Endothelial cell of umbilical vein (primary cell): Measurements from ENCODE around the gene USP48. TPM values are rescaled to one million over a fixed set of nuclear protein-coding genes. Genes with fewer than 3 reads are reported as not detected.

ENCODE experiments used
- BruUV-seq: library from RNA; stranded (reverse); fragments of 400-500 nt; replicated peaks from 2 replicates; lab custom pipeline; 2021; lab: Mats Ljungman, UMichigan
- CTCF ChIA-PET: fragments of 300-600, 350-600 bp; sonication (Branson Sonifier 250); formaldehyde crosslinking; loops from one replicate; lab custom pipeline; 2021; ENCODE audit warnings: antibody characterized with exemption, inconsistent platforms; lab: Charles Lee
- POLR2A ChIA-PET: fragments of 300-600, 350-600 bp; sonication (Branson Sonifier 250); formaldehyde crosslinking; loops from one replicate; lab custom pipeline; 2021; ENCODE audit warnings: antibody characterized with exemption, inconsistent platforms; lab: Charles Lee
- DNase-seq: peaks from one replicate; pipeline ENCODE4 v3.0.0-alpha.2; 2011; ENCODE audit warnings: low read depth, low spot score
- FAIRE-seq: peaks from 2 replicates; lab custom pipeline; 2011; peaks lifted over from hg19 to GRCh38; lab: Jason Lieb, UNC
- H2AFZ ChIP-seq: 2 replicates; pipeline ENCODE4 v1.6.0; 2012; ENCODE audit warnings: low read depth, low read length, control low read depth, inconsistent platforms
- H3K27ac ChIP-seq: 2 replicates; pipeline ENCODE4 v1.5.1; 2011; ENCODE audit warnings: low read depth, mild to moderate bottlenecking, control low read depth, low read length, moderate library complexity; ENCODE audit not compliant: insufficient read depth
- H3K27me3 ChIP-seq, 2 experiments: 2 replicates each; pipeline versions ENCODE4 v1.6.0 to v1.6.1; 2011; ENCODE audit warnings: low read length in 2 of 2, mixed read lengths in 1 of 2; ENCODE audit not compliant: control insufficient read depth in 2 of 2, insufficient read depth in 2 of 2
- H3K36me3 ChIP-seq, 2 experiments: 2 replicates in 1 of 2; 3 replicates in 1 of 2; pipeline ENCODE4 v1.5.1; 2011; ENCODE audit warnings: low read length in 2 of 2, mild to moderate bottlenecking in 1 of 2, moderate library complexity in 1 of 2; ENCODE audit not compliant: control insufficient read depth in 2 of 2, insufficient read depth in 2 of 2; ENCODE audit errors: extremely low read depth in 1 of 2
- H3K4me1 ChIP-seq: 3 replicates; pipeline ENCODE4 v1.5.1; 2011; ENCODE audit warnings: mild to moderate bottlenecking, low read length; ENCODE audit not compliant: control insufficient read depth, insufficient read depth; ENCODE audit errors: extremely low read depth
- H3K4me2 ChIP-seq: 2 replicates; pipeline ENCODE4 v1.6.1; 2011; ENCODE audit warnings: low read length, control low read depth, mixed read lengths; ENCODE audit not compliant: insufficient read depth
- H3K4me3 ChIP-seq, 3 experiments: fragments of 200-600 bp in 1 of 3; sonication (generic), shearing (Covaris generic) in 1 of 3; replicated peaks in 1 of 3; 2 replicates each; pipeline ENCODE4 v1.5.1; 2011 to 2016; ENCODE audit warnings: control low read depth in 3 of 3, low read length in 3 of 3, mild to moderate bottlenecking in 2 of 3, inconsistent platforms in 1 of 3, low read depth in 1 of 3, moderate library complexity in 1 of 3; ENCODE audit not compliant: insufficient read depth in 1 of 3
- H3K79me2 ChIP-seq: 2 replicates; pipeline ENCODE4 v1.6.0; 2012; ENCODE audit warnings: low read length, inconsistent platforms; ENCODE audit not compliant: control insufficient read depth, insufficient read depth
- H3K9ac ChIP-seq: replicated peaks from 2 replicates; pipeline ENCODE3; 2011; ENCODE audit warnings: low read length, control low read depth; ENCODE audit not compliant: insufficient read depth; ENCODE audit errors: extremely low read depth
- H3K9me1 ChIP-seq: replicated peaks from 3 replicates; pipeline ENCODE4 v1.6.0; 2011; ENCODE audit warnings: mild to moderate bottlenecking, low read length; ENCODE audit not compliant: control insufficient read depth, insufficient read depth; ENCODE audit errors: extremely low read depth
- H3K9me3 ChIP-seq: replicated peaks from 2 replicates; pipeline ENCODE4 v1.5.1; 2012; ENCODE audit warnings: low read length, inconsistent platforms; ENCODE audit not compliant: control insufficient read depth, insufficient read depth
- H4K20me1 ChIP-seq: replicated peaks from 2 replicates; pipeline ENCODE3; 2011; ENCODE audit warnings: mild to moderate bottlenecking, low read length; ENCODE audit not compliant: control insufficient read depth, insufficient read depth; ENCODE audit errors: extremely low read depth
- EZH2 ChIP-seq: IDR thresholded peaks from 2 replicates; pipeline ENCODE4 v1.6.1; 2012; ENCODE audit warnings: borderline replicate concordance, low read depth, mild to moderate bottlenecking, moderate library complexity, low read length, inconsistent platforms; ENCODE audit not compliant: severe bottlenecking
- FOS ChIP-seq: IDR thresholded peaks from 2 replicates; pipeline ENCODE4 v1.6.1; 2011; ENCODE audit warnings: mild to moderate bottlenecking, low read length, moderate library complexity, borderline replicate concordance; ENCODE audit not compliant: insufficient read depth
- GATA2 ChIP-seq: IDR thresholded peaks from 2 replicates; pipeline ENCODE4 v1.7.0; 2011; ENCODE audit warnings: low read depth, mild to moderate bottlenecking, moderate library complexity, mixed read lengths, low read length; ENCODE audit not compliant: insufficient read length, insufficient read depth
- JUN ChIP-seq: IDR thresholded peaks from 2 replicates; pipeline ENCODE4 v1.6.1; 2011; ENCODE audit warnings: borderline replicate concordance, low read depth; ENCODE audit not compliant: insufficient read length, insufficient read depth
- POLR2AphosphoS5 ChIP-seq: IDR thresholded peaks from 2 replicates; pipeline ENCODE4 v1.6.1; 2012; ENCODE audit warnings: low read depth, mild to moderate bottlenecking, control low read depth, low read length, moderate library complexity; ENCODE audit not compliant: insufficient read depth
- dilution Hi-C: fragments of 300-500 bp; cut with MboI; formaldehyde crosslinking; loops from one replicate; pipeline ENCODE4 v1.15.0; 2019; ENCODE audit warnings: low sequenced_read_pairs; ENCODE audit not compliant: extremely low pct_ligation_motif_present
- intact Hi-C: fragments of 100-400 bp; cut with micrococcal nuclease; formaldehyde crosslinking; loops from one replicate; pipeline ENCODE4 v1.10.0; 2022
- polyA plus RNA-seq, 4 experiments: library from polyadenylated mRNA; depleted of rRNA in 3 of 4; stranded (reverse) in 3 of 4; unstranded in 1 of 4; fragments of >200 nt; gene quantifications; 2 replicates each; pipeline versions ENCODE4 v1.2.1 to v1.2.3, GENCODE V29; 2011 to 2012; ENCODE audit warnings: missing spikeins in 1 of 4
- total RNA-seq: library from RNA; stranded (reverse); gene quantifications from 2 replicates; pipeline ENCODE4 v1.2.3, GENCODE V29; 2021

USP48 gene
- total and polyA plus RNA-seq, 2 donors (not counting 3 experiments of a cell fraction or from before 2014, with no cell fraction given) = 27.2 to 149 TPM

DNA sequence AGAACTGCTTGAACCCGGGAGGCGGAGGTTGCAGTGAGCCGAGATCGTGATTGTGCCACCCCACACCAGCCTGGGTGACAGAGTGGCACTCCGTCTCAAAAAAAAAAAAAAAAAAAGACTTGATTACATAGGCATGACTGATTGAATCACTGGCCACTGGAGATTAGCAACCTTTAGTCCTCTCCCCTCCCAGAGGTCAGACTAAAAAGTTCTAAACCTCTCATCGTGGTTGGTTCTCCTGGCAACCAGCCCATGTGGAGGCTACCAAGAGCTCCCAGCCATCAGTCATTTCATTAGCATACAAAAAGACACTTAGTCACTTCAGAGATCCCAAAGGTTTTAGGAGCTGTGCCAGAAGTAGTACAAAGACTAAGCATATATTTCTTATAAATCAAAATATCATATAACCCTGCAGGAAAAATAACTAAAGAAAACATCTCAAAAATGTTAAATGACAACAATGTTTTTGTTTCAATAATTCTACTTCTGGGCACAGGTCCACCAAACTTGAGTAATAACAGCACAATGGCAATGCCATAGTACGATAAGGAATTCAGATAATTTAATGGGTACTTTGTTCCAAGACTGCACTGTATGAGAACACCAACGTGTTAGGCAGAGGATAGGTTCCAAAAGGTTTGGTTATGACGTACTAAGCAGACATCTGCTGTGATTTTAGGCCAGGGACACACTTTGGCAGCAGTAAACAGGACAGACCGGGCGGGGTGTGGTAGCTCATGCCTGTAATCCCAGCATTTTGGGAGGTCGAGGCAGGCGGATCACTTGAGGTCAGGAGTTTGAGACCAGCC lies 18.1 kb downstream of the USP48 start:
- intact Hi-C loops (loop anchor here (1.0 to 5.0 kb wide), 2 partner anchors 15 to 43 kb away; no protein-coding TSS in a partner anchor), dilution Hi-C loops (no loop called here)
- H3K9me1 ChIP-seq = no peaks in the 10 kb centered on the region
- peak overlapping the region; percentile 85 for H3K27ac ChIP-seq
- H2AFZ ChIP-seq = no peak overlapping the region
- peak; percentile 91 for FAIRE-seq
- peak overlapping the region; percentile 62 for H3K4me2 ChIP-seq
- H3K4me3 ChIP-seq = no peak overlapping the region
- peaks cover 0 to 2% of the 10 kb centered on the region in 2 experiments for H3K36me3 ChIP-seq
- CTCF ChIA-PET = interaction anchor here (0.8 to 2.4 kb wide), 6 partner anchors 9 to 61 kb away, joined by 3 to 21 read pairs (median 4); partner anchors contain the start of gene USP48
- peak; percentile 98 for DNase-seq
- H3K4me1 ChIP-seq = peaks cover 32% of the 10 kb centered on the region
- H3K79me2 ChIP-seq = peaks cover 90% of the 10 kb centered on the region
- TF ChIP-seq POLR2AphosphoS5 (no peak), GATA2 (peak; percentile 72), EZH2 (no peak), FOS (peak; percentile 38), JUN (peak; percentile 66)
- H3K9ac ChIP-seq = peak overlapping the region; percentile 63
- no peaks in the 10 kb centered on the region for H3K27me3 ChIP-seq
- no TSS peak for BruUV-seq
- POLR2A ChIA-PET = interaction anchor here (0.7 to 1.5 kb wide), 4 partner anchors 17 to 439 kb away, joined by 3 to 20 read pairs (median 5); partner anchors contain the start of gene USP48
- no peaks in the 10 kb centered on the region for H3K9me3 ChIP-seq
- no peaks in the 10 kb centered on the region for H4K20me1 ChIP-seq
